T-helper 2 cell treated with Interferon-gamma antibody and Interleukin-4, amounts not matched to agents 100 ng/mL and 5 ng/mL, for 36 hours (primary cell): ENCODE measurements around the gene KAT14. TPM values are rescaled to one million over a fixed set of nuclear protein-coding genes. Genes with fewer than 3 reads are reported as not detected.
"Not testable (repeated sequence)": the region's sequence is repeated elsewhere in the genome, so short reads cannot be mapped to it uniquely, and the experiment has no call there.

Source experiments
- intact Hi-C: fragments of 100-400 bp; cut with micrococcal nuclease; formaldehyde crosslinking; loops from one replicate; pipeline ENCODE4 v1.15.1; 2023
- total RNA-seq: library from RNA; stranded (reverse); gene quantifications from 2 replicates; pipeline ENCODE4 v1.2.3, GENCODE V29; 2022

KAT14 gene
- total RNA-seq, 1 donor from 2014 or later: 17.0 TPM

DNA sequence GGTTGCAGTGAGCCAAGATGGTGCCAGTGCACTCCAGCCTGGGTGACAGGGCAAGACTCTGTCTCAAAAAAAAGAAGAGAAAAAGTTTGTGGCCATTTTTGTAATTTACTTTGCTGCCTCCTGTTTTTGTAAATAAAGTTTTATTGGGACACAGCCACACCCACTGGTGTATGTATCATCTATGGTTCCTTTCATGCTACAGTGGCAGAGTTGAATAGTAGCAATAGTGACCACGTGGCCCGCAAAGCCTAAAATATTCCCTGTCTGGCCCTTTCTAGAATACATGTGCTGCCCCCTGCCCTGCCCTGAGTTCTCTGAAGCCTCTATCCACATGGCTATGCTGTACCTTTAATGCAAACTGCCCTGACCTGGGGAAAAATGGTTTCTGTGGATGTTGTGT, 75.3 kb downstream of the KAT14 start:
- intact Hi-C loops: no loop called here

DNA sequence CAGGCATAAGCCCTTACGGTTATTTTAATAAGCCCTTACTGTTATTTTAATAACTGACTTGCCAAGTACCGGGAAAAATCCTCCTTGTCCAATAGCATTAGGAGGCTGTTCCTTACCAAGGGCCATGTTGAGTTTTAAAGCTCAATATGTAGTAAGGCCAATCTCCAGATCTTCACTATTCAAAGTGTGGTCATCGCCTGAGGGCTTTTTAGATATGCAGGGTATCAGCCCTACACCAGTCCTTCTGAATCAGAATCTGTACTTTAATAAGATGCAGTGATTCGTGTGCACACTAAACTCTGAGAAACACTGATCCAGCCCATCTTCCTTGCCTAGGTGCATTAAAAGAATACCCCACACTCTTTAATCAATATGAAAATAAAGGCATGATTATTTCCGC, 77.9 kb downstream of the KAT14 start:
- intact Hi-C loops: no loop called here

DNA sequence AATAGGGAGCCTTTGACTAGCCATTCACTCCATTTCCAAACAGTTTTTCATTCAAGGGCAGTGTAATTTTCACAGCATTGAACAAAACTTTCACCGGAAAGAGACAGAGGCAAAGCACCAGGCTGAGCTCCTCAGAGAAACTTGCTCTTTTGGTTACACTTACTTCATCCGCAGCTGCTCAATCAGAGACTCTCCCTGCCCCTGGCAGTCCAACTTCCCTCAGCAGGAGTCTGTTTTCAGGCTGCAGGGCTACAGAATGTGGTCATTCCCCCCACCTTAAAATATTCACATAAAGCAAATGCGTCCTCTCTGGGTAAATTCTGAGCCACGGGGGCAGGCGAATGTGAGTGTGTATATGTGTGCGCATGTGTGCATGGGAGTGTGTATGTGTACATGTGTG, 80.6 kb downstream of the KAT14 start:
- intact Hi-C loops: no loop called here

DNA sequence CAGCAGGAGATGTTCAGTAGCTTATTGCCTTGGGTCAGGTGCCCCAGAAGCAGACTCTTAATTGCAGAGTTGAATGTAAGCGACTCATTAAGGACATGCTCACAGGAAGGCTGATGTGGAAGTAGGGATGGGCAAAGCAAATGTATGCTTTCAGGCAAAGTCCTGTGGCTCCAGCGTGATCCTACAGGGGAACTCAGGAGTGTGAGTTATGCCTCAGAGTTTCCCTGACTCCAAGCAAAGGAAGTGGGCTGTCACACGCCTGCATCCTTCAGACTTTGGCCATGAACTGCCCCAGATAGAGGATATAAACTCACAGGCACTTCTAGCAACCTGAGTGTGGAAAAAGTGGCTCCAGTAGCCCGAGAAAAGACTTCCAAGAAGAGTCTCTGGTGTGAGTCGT, 85.7 kb downstream of the KAT14 start:
- intact Hi-C loops: no loop called here

DNA sequence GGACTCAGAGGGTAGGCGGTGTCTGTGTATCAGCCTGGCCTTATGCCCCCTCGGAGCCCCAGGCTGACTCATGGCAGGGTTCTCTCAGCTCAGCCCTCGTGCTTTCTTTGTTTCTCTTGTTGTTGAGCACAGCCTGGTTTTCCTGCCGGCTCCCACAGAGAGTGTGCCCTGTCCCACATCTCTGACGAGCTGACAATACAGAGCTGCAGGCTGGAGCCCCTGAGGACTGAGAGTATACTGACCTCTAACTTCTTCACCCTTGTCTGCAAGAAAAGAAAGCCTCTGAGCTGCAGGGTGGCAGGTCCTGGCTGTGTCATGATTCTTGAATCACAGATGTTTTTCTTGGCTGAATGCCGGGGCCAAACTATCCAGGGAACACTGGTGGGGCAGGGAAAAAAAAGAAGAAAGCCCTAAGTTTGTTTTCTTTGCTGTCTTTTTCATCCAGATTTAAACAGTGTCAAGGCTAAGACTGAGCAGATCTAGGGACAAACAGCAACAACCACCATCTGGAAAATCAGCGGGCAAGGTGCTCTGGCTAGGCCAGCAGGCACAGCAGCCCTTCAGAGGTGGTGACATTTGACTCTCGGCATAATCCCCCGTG, 87.4 kb downstream of the KAT14 start:
- intact Hi-C loops: no loop called here

DNA sequence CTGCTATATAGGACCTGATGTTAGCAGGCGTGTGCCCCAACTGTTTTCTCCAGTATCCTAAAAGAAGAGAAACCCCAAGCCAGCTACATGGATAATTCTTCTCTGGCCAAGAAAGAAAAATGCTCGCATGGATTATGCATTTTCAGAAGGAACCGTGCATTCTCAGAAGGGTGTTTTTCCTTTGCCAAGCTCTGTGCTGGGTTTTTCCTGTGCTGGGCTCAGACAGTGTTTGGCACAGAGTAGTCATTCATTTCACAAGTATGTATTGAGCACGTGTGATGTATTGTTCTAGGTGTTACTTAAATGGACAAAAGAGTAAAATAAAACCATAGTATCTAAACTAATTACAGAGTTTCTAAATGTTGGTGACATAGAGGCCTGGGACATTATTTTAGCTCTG, 88.0 kb downstream of the KAT14 start:
- intact Hi-C loops: no loop called here

DNA sequence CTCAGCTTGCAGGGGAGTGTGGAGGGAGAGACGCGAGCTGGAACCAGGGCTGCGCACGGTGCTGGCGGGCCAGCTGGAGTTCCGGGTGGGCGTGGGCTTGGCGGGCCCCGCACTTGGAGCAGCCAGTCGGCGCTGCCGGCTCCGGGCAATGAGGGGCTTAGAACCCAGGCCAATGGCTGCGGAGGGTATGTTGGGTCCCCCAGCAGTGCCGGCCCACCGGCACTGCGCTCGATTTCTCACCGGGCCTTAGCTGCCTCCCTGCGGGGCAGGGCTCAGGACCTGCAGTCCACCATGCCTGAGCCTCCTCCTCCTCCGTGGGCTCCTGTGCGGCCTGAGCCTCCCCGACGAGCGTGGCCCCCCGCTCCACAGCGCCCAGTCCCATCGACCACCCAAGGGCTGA, 89.1 kb downstream of the KAT14 start:
- intact Hi-C loops: not testable (repeated sequence)

DNA sequence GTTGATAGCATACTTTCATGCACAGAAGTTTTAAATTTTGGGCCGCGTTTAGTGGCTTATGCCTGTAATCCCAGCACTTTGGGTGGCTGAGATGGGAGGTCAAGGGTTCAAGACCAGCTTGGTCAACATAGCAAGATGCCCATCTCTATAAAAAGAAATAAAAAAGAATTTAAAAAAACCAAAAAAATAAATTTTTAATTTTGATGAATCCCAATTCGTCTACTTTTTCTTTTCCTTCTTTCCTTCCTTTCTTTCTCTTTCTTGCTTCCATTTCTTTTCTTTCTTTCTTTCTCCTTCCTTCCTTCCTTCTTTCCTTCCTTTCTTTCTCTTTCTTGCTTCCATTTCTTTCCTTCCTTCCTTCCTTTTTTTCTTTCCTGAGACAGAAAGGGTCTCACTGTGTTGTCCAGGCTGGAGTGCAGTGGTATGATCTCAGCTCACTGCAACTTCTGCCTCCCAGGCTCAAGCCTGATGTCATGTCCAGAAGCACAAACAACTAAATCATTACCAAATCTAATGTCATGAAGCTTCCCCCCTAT, 95.8 kb downstream of the KAT14 start:
- intact Hi-C loops: no loop called here

Other genes with a start within 250 kb of the KAT14 start
- gene SNX5, start 169.1 kb upstream of the KAT14 start, total RNA-seq: 178 and 192 TPM in 2 replicates
- 31.9 and 35.5 TPM in 2 replicates for gene MGME1, start 168.8 kb upstream of the KAT14 start, total RNA-seq
- not detected in 2 replicates for gene OVOL2, start 79.9 kb upstream of the KAT14 start, total RNA-seq
- gene PET117, start within 50 bp of the KAT14 start, total RNA-seq: 13.5 and 14.9 TPM in 2 replicates
- gene ZNF133, start 150.7 kb downstream of the KAT14 start, total RNA-seq: 7.7 and 7.9 TPM in 2 replicates